Measurements from ENCODE around the gene NTSR1.

GRCh38 chr20:62748311-62748710, 39.7 kb downstream of the NTSR1 start:
- TF ChIP-seq EZH2 (IDR thresholded peaks at IDR 0.05; ENCODE audit: insufficient read depth, poor library complexity, severe bottlenecking), result no peak
- no peak for TF ChIP-seq EZH2phosphoT487 (IDR thresholded peaks at IDR 0.05; ENCODE audit: insufficient read depth, low read depth)
